Myometrial cell (primary cell): ENCODE measurements around the gene KIAA0753. TPM values are rescaled to one million over a fixed set of nuclear protein-coding genes. Genes with fewer than 3 reads are reported as not detected.

ENCODE experiments used
- total RNA-seq: library from RNA; depleted of rRNA; stranded (reverse); fragments of >200 nt; gene quantifications from 2 replicates; pipeline ENCODE4 v1.2.3, GENCODE V29; 2015

KIAA0753 gene
- total RNA-seq: 11.2 and 11.9 TPM in 2 replicates

GRCh38 chr17:6640536-6641246 lies at the start of gene KIAA0753, which contains the start of gene TXNDC17:
Gene KIAA0753, minus strand, starts transcription at chr17:6640711. Its CDS starts 5,608 bp downstream, at chr17:6635103.
Gene TXNDC17, plus strand, starts transcription at chr17:6641060. Its CDS starts 23 bp downstream, at chr17:6641083.

GRCh38 chr17:6651354-6651918 lies 10.9 kb upstream of the KIAA0753 start, which contains the start of the genes C17orf100 and MED31:
Gene C17orf100, plus strand, starts transcription at chr17:6651762. Its CDS starts 152 bp downstream, at chr17:6651914.
Gene MED31, minus strand, starts transcription at chr17:6651605. Its CDS starts 77 bp downstream, at chr17:6651528.

GRCh38 chr17:6556121-6557039 lies 84.1 kb downstream of the KIAA0753 start, which contains the start of gene PITPNM3:
Gene PITPNM3, minus strand, starts transcription at chr17:6556555. Its CDS starts 149 bp downstream, at chr17:6556406.

Other genes with a start within 250 kb of the KIAA0753 start
- gene AIPL1, start 205.6 kb downstream of the KIAA0753 start, total RNA-seq: not detected in 2 replicates
- gene PIMREG, start 196.3 kb downstream of the KIAA0753 start, total RNA-seq: 98.9 and 112 TPM in 2 replicates
- 0.86 and 1.1 TPM in 2 replicates for gene PITPNM3, start 84.2 kb downstream of the KIAA0753 start, total RNA-seq
- 273 and 310 TPM in 2 replicates for gene TXNDC17, start 349 bp upstream of the KIAA0753 start, total RNA-seq
- 10.3 and 16.4 TPM in 2 replicates for gene MED31, start 10.9 kb upstream of the KIAA0753 start, total RNA-seq
- gene C17orf100, start 11.1 kb upstream of the KIAA0753 start, total RNA-seq: 0.71 and 0.86 TPM in 2 replicates
- not detected in 2 replicates for gene SLC13A5, start 72.7 kb upstream of the KIAA0753 start, total RNA-seq
- gene XAF1, start 115.3 kb upstream of the KIAA0753 start, total RNA-seq: 6.3 and 11.2 TPM in 2 replicates
- gene FBXO39, start 135.5 kb upstream of the KIAA0753 start, total RNA-seq: 1.9 and 3.5 TPM in 2 replicates
- not detected in 2 replicates for gene TEKT1, start 191.0 kb upstream of the KIAA0753 start, total RNA-seq